ENCODE results near the gene EMILIN3. TPM values are rescaled to one million over a fixed set of nuclear protein-coding genes. Genes with fewer than 3 reads are reported as not detected.

Gene EMILIN3
- polyA plus RNA-seq, 2 of the 4 experiments (the other 2 are of a cell fraction): 0.06 to 0.58 TPM

GRCh38 chr20:41376349-41376748 lies 9.7 kb upstream of the EMILIN3 start:
- no peak overlapping the region for H3K4me2 ChIP-seq
- POLR2A ChIA-PET: no interaction called here
- whole genome bisulfite sequencing (ENCODE audit: missing lambda C conversion rate): 67% methylated on average over 5 of the region's 5 CpGs
- H3K9me3 ChIP-seq: no peaks in the 10 kb centered on the region
- DNase-seq (ENCODE audit: low read depth in 1 of 2, low spot score in 1 of 2): no peak
- no peak for ATAC-seq
- no peak for TF ChIP-seq MYC (IDR thresholded peaks at IDR 0.05; ENCODE audit: borderline replicate concordance, low read length)
- TF ChIP-seq RARB (CRISPR knock-in tag; IDR thresholded peaks at IDR 0.05): no peak
- TF ChIP-seq POLR2A (IDR thresholded peaks at IDR 0.05; ENCODE audit: low read length): no peak
- TF ChIP-seq NR3C1 (IDR thresholded peaks at IDR 0.05): no peak
- TF ChIP-seq BHLHE40 (IDR thresholded peaks at IDR 0.05; ENCODE audit: low read depth, low read length): no peak
- TF ChIP-seq RAD21 (conservative IDR thresholded peaks at IDR 0.05 in 1 of 2, IDR thresholded peaks at IDR 0.05 in 1 of 2): no peak
- no peak for TF ChIP-seq PHF8 (IDR thresholded peaks at IDR 0.05; ENCODE audit: borderline replicate concordance, low read depth)
- no peak for TF ChIP-seq TP53 (CRISPR knock-in tag; IDR thresholded peaks at IDR 0.05)
- TF ChIP-seq ZC3H11A (IDR thresholded peaks at IDR 0.05): no peak
- no peak for TF ChIP-seq CHD4 (IDR thresholded peaks at IDR 0.05; ENCODE audit: borderline replicate concordance)
- no peak for TF ChIP-seq HES2 (IDR thresholded peaks at IDR 0.05)
- no peak for TF ChIP-seq CHD2 (IDR thresholded peaks at IDR 0.05; ENCODE audit: low read length, partially characterized antibody)
- no peak for TF ChIP-seq ZNF302 (CRISPR knock-in tag; IDR thresholded peaks at IDR 0.05)
- no peak for TF ChIP-seq GATA3 (IDR thresholded peaks at IDR 0.05; ENCODE audit: borderline replicate concordance)
- no peak for FAIRE-seq
- CTCF ChIA-PET: interaction anchor here (0.9 to 2.7 kb wide), 3 partner anchors 9 to 204 kb away, joined by 3 to 7 read pairs (median 4); no protein-coding TSS in a partner anchor
- no peak overlapping the region for H3K27ac ChIP-seq
- no peak overlapping the region for H3K4me3 ChIP-seq
- H3K4me1 ChIP-seq: no peaks in the 10 kb centered on the region

GRCh38 chr20:41375846-41376245 lies 9.2 kb upstream of the EMILIN3 start:
- FAIRE-seq (no peak), ATAC-seq (no peak), DNase-seq (ENCODE audit: low read depth in 1 of 2, low spot score in 1 of 2) (no peak)
- TF ChIP-seq RNF2 (IDR thresholded peaks at IDR 0.05; ENCODE audit: borderline replicate concordance, low read depth): no peak
- TF ChIP-seq POLR2A (IDR thresholded peaks at IDR 0.05; ENCODE audit: low read length): no peak
- TF ChIP-seq EHMT2 (IDR thresholded peaks at IDR 0.05; ENCODE audit: low read depth): no peak
- no peak for TF ChIP-seq CBX2 (IDR thresholded peaks at IDR 0.05; ENCODE audit: borderline replicate concordance, low read depth)
- no peak for TF ChIP-seq HOXB5 (CRISPR knock-in tag; IDR thresholded peaks at IDR 0.05)
- no peak for TF ChIP-seq CHD2 (IDR thresholded peaks at IDR 0.05; ENCODE audit: low read length, partially characterized antibody)
- TF ChIP-seq ZFP36 (IDR thresholded peaks at IDR 0.05; ENCODE audit: borderline replicate concordance, partially characterized antibody): no peak
- no peak for TF ChIP-seq EHF (CRISPR knock-in tag; IDR thresholded peaks at IDR 0.05)
- TF ChIP-seq USF2 (IDR thresholded peaks at IDR 0.05): no peak
- no peak for TF ChIP-seq CHD4 (IDR thresholded peaks at IDR 0.05; ENCODE audit: borderline replicate concordance)
- H3K4me3 ChIP-seq: no peak overlapping the region
- CTCF ChIA-PET: interaction anchor here (0.9 to 2.7 kb wide), 2 partner anchors 42 to 203 kb away, joined by 4 to 7 read pairs; no protein-coding TSS in a partner anchor
- POLR2A ChIA-PET: no interaction called here
- no peak overlapping the region for H3K27ac ChIP-seq
- H3K4me1 ChIP-seq: no peaks in the 10 kb centered on the region
- 44% methylated on average over 9 of the region's 9 CpGs for WGBS (ENCODE audit: missing lambda C conversion rate)
- no peak overlapping the region for H3K4me2 ChIP-seq
- no peaks in the 10 kb centered on the region for H3K9me3 ChIP-seq

- H3K4me2 ChIP-seq: no peak overlapping the region
- POLR2A ChIA-PET: no interaction called here
- CTCF ChIA-PET: interaction anchor here (0.8 to 1.1 kb wide), 3 partner anchors 30 to 34 kb away, joined by 3 to 4 read pairs (median 4); partner anchors contain the start of gene LPIN3
- FAIRE-seq: no peak
- ATAC-seq: no peak
- 54% methylated on average over 4 of the region's 9 CpGs for WGBS (ENCODE audit: missing lambda C conversion rate)
- H3K4me3 ChIP-seq: no peak overlapping the region
- H3K4me1 ChIP-seq: no peaks in the 10 kb centered on the region
- H3K27ac ChIP-seq: no peak overlapping the region
- H3K9me3 ChIP-seq: no peaks in the 10 kb centered on the region
- no peak for DNase-seq (ENCODE audit: low read depth in 1 of 2, low spot score in 1 of 2)
- TF ChIP-seq TP53 (CRISPR knock-in tag; IDR thresholded peaks at IDR 0.05): no peak
- no peak for TF ChIP-seq NPAS2 (CRISPR knock-in tag; IDR thresholded peaks at IDR 0.05; ENCODE audit: borderline replicate concordance)
- TF ChIP-seq EP300 (IDR thresholded peaks at IDR 0.05): no peak
- no peak for TF ChIP-seq HES2 (IDR thresholded peaks at IDR 0.05)
- TF ChIP-seq RCOR1 (IDR thresholded peaks at IDR 0.05; ENCODE audit: low read depth, low read length): no peak
- no peak for TF ChIP-seq EHMT2 (IDR thresholded peaks at IDR 0.05; ENCODE audit: low read depth)
- TF ChIP-seq KDM5A (IDR thresholded peaks at IDR 0.05): no peak
- no peak for TF ChIP-seq CHD2 (IDR thresholded peaks at IDR 0.05; ENCODE audit: low read length, partially characterized antibody)
- TF ChIP-seq ZFP36 (IDR thresholded peaks at IDR 0.05; ENCODE audit: borderline replicate concordance, partially characterized antibody): no peak
- no peak for TF ChIP-seq MYC (IDR thresholded peaks at IDR 0.05; ENCODE audit: borderline replicate concordance, low read length)
- no peak for TF ChIP-seq HOXA7 (CRISPR knock-in tag; IDR thresholded peaks at IDR 0.05)
- no peak for TF ChIP-seq RAD21 (conservative IDR thresholded peaks at IDR 0.05 in 1 of 2, IDR thresholded peaks at IDR 0.05 in 1 of 2)
- no peak for TF ChIP-seq RFX5 (IDR thresholded peaks at IDR 0.05)
- no peak for TF ChIP-seq CTCF (IDR thresholded peaks at IDR 0.05)
These were observed 7.6 kb upstream of the EMILIN3 start for GRCh38 chr20:41373931-41374920.
